Urinary bladder (tissue), 4 donors: ENCODE data around the gene VCL. TPM values are rescaled to one million over a fixed set of nuclear protein-coding genes. Genes with fewer than 3 reads are reported as not detected.

Experiments used
- DNase-seq: peaks from one replicate; pipeline ENCODE4 v3.0.0-alpha.2; 2015; ENCODE audit errors: extremely low spot score
- H3K27ac ChIP-seq: one replicate; pipeline ENCODE4 v1.5.1; 2013; ENCODE audit warnings: low read depth, mild to moderate bottlenecking, moderate library complexity
- H3K36me3 ChIP-seq: one replicate; pipeline ENCODE4 v1.6.1; 2013; ENCODE audit warnings: mild to moderate bottlenecking, moderate library complexity; ENCODE audit not compliant: insufficient read depth
- H3K4me1 ChIP-seq: one replicate; pipeline ENCODE4 v1.6.1; 2013; ENCODE audit warnings: mild to moderate bottlenecking, moderate library complexity; ENCODE audit not compliant: insufficient read depth
- H3K4me3 ChIP-seq: one replicate; pipeline ENCODE4 v1.5.1; 2013; ENCODE audit warnings: low read depth, low read length
- WGBS: extraction: QIAGEN DNeasy Blood & Tissue Kit; methylation state at CpG from one replicate; pipeline ENCODE4 v1.1.7; 2013; 5-methylcytosine and 5-hydroxymethylcytosine counted together
- polyA plus RNA-seq: library from polyadenylated mRNA; stranded (reverse); fragments of 200-250 nt; gene quantifications from one replicate; pipeline ENCODE4 v1.2.3, GENCODE V29; 2013
- total RNA-seq: library from RNA; depleted of rRNA; stranded (reverse); fragments of >200 nt; gene quantifications from one replicate; pipeline ENCODE4 v1.2.3, GENCODE V29; 2014
- donor health status: healthy with polysubstance abuse.
- donor health status: healthy.

The VCL gene
- total and polyA plus RNA-seq, 2 donors: 226 to 277 TPM

GRCh38 chr10:74071157-74071556, 73.2 kb downstream of the VCL start:
- H3K36me3 ChIP-seq: peaks cover 8% of the 10 kb centered on the region
- no peak for DNase-seq
- no peak overlapping the region for H3K4me3 ChIP-seq
- no peak overlapping the region for H3K27ac ChIP-seq
- no peaks in the 10 kb centered on the region for H3K4me1 ChIP-seq

GRCh38 chr10:74072503-74072902, 74.6 kb downstream of the VCL start:
- no peak overlapping the region for H3K27ac ChIP-seq
- 83% methylated on average over 6 of the region's 6 CpGs for WGBS
- H3K4me1 ChIP-seq: no peaks in the 10 kb centered on the region
- no peak overlapping the region for H3K4me3 ChIP-seq
- DNase-seq: no peak
- H3K36me3 ChIP-seq: peaks cover 8% of the 10 kb centered on the region

GRCh38 chr10:74075906-74076305, 78.0 kb downstream of the VCL start:
- 85% methylated on average over 5 of the region's 5 CpGs for WGBS
- DNase-seq: no peak
- no peaks in the 10 kb centered on the region for H3K4me1 ChIP-seq
- no peak overlapping the region for H3K4me3 ChIP-seq
- no peak overlapping the region for H3K27ac ChIP-seq
- peaks cover 5% of the 10 kb centered on the region for H3K36me3 ChIP-seq

- H3K27ac ChIP-seq: no peak overlapping the region
- WGBS: 72% methylated on average over 2 of the region's 2 CpGs
- no peak overlapping the region for H3K4me3 ChIP-seq
- H3K36me3 ChIP-seq: peaks cover 5% of the 10 kb centered on the region
- H3K4me1 ChIP-seq: no peaks in the 10 kb centered on the region
- no peak for DNase-seq
Measured at GRCh38 chr10:74076961-74077360, 79.0 kb downstream of the VCL start.

- no peak for DNase-seq
- Histone ChIP-seq H3K36me3 (peaks cover 5% of the 10 kb centered on the region), H3K4me3 (no peak overlapping the region), H3K27ac (no peak overlapping the region), H3K4me1 (no peaks in the 10 kb centered on the region)
- 92% methylated on average over 4 of the region's 4 CpGs for WGBS
Measured at GRCh38 chr10:74077416-74077815, 79.5 kb downstream of the VCL start.

GRCh38 chr10:74078037-74078436, 80.1 kb downstream of the VCL start:
- DNase-seq: no peak
- H3K4me1 ChIP-seq: no peaks in the 10 kb centered on the region
- peaks cover 5% of the 10 kb centered on the region for H3K36me3 ChIP-seq
- 66% methylated on average over 1 of the region's 1 CpG for WGBS
- H3K4me3 ChIP-seq: no peak overlapping the region
- no peak overlapping the region for H3K27ac ChIP-seq

- no peak for DNase-seq
- no peaks in the 10 kb centered on the region for H3K4me1 ChIP-seq
- no peak overlapping the region for H3K27ac ChIP-seq
- no peak overlapping the region for H3K4me3 ChIP-seq
- 52% methylated on average over 4 of the region's 4 CpGs for WGBS
- peaks cover 4% of the 10 kb centered on the region for H3K36me3 ChIP-seq
Measured at GRCh38 chr10:74079028-74079935, 81.4 kb downstream of the VCL start.

- Histone ChIP-seq H3K36me3 (peaks cover 6% of the 10 kb centered on the region), H3K4me3 (no peak overlapping the region), H3K27ac (no peak overlapping the region), H3K4me1 (no peaks in the 10 kb centered on the region)
- 59% methylated on average over 2 of the region's 2 CpGs for WGBS
- no peak for DNase-seq
Measured at GRCh38 chr10:74079936-74080590, 82.1 kb downstream of the VCL start.

GRCh38 chr10:74081192-74081803, 83.4 kb downstream of the VCL start:
- H3K4me3 ChIP-seq: no peak overlapping the region
- 48% methylated on average over 4 of the region's 4 CpGs for WGBS
- peaks cover 3% of the 10 kb centered on the region for H3K36me3 ChIP-seq
- DNase-seq: no peak
- H3K27ac ChIP-seq: no peak overlapping the region
- H3K4me1 ChIP-seq: no peaks in the 10 kb centered on the region

- 67% methylated on average over 5 of the region's 5 CpGs for WGBS
- no peak for DNase-seq
- Histone ChIP-seq H3K4me3 (no peak overlapping the region), H3K27ac (no peak overlapping the region), H3K4me1 (no peaks in the 10 kb centered on the region), H3K36me3 (peaks cover 3% of the 10 kb centered on the region)
Measured at GRCh38 chr10:74081941-74082718, 84.2 kb downstream of the VCL start.

GRCh38 chr10:74083304-74083703, 85.4 kb downstream of the VCL start:
- Histone ChIP-seq H3K4me3 (no peak overlapping the region), H3K27ac (no peak overlapping the region), H3K4me1 (no peaks in the 10 kb centered on the region), H3K36me3 (peaks cover 3% of the 10 kb centered on the region)
- WGBS: 81% methylated on average over 2 of the region's 2 CpGs
- no peak for DNase-seq

GRCh38 chr10:74084955-74085354, 87.0 kb downstream of the VCL start:
- Histone ChIP-seq H3K36me3 (peaks cover 3% of the 10 kb centered on the region), H3K27ac (peak overlapping the region; percentile 67), H3K4me1 (no peaks in the 10 kb centered on the region), H3K4me3 (no peak overlapping the region)
- no peak for DNase-seq
- 76% methylated on average over 3 of the region's 3 CpGs for WGBS

GRCh38 chr10:74086317-74086716, 88.4 kb downstream of the VCL start:
- no peak overlapping the region for H3K4me3 ChIP-seq
- WGBS: 83% methylated on average over 2 of the region's 2 CpGs
- no peak for DNase-seq
- H3K27ac ChIP-seq: no peak overlapping the region
- no peaks in the 10 kb centered on the region for H3K4me1 ChIP-seq
- peaks cover 3% of the 10 kb centered on the region for H3K36me3 ChIP-seq
